Skeletal muscle cell (primary cell): ENCODE results near the gene CDKN1B.

Experiments used
- DNase-seq: peaks from one replicate; pipeline ENCODE4 v3.0.0-alpha.2; 2010; ENCODE audit warnings: low read depth
- H3K4me3 ChIP-seq: 2 replicates; pipeline ENCODE4 v1.5.1; 2011; ENCODE audit warnings: low read depth, mild to moderate bottlenecking, control low read depth, low read length, moderate library complexity

Gene CDKN1B

DNA sequence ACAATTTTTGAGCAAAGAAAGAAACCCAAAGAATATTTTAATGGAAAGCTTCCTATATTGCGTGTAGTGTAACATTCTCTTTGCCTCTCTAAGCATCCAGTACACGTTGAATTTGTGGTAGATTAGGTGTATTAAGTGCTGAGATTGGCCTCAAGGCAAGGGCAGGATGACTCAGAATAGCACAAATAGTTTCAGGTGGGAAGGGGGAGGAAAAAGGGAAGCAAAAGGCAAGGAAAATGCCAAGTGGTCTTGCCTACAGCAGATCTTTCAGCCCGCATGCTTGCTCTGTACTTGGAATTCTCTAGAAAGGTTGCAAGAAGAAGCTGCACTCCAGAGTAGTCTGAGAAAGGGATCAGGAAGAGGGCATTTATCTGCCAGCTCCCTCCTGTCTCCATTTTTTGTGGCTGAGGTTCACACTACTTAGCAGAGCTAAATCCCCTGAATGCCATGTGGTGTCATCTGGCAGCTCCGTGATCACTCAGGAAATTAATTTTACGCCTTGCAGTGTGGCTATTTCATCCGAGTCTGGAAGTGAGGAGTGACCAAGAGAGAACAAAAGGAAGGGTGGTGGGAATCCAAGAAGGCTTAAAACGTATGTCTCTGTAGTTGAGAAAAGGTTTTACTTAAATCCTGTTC is 28.5 kb downstream of the CDKN1B start:
- no peak for DNase-seq
- H3K4me3 ChIP-seq: no peak overlapping the region

DNA sequence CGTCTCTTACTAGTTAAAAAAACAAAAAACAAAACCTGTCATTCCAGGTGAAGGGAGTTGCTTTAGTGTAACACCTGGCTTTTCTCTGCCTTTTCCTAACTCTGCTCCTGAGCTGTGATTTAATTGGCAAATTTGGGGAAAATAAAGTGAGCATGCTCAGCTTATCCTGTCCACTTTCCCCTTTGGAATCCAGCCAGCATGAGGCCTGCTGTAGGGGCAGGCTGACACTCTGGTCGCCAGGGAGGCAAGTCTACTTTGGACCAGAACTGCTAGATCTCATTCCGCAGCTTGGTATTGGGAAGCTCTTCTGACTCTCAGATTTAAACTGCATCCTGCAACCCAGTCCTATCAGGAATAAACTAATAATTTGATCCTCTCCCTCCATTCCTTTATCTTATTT is 30.1 kb downstream of the CDKN1B start:
- DNase-seq: no peak

DNA sequence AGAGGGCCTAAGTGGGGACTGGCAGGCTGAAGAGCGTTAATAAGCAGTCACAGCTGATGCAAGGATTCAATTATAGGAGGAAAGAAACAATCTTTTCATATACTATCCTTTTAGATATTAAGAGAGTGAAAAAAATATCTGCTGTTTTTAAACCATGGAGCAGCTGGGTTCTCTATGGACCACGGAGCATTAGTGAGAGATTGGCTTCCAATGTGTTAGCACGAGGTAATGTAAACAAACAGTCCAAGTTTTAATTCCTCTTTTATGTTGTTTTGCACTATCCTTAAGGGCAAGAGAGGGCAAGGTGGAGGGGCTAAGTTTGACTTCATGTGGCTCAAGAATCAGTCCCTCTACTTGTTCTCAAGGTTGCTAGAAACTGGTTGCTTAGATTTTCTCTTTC is 30.9 kb downstream of the CDKN1B start:
- no peak for DNase-seq
- no peak overlapping the region for H3K4me3 ChIP-seq

More for the DNA sequence above, 30.1 kb downstream of the CDKN1B start:
- H3K4me3 ChIP-seq: no peak overlapping the region

DNA sequence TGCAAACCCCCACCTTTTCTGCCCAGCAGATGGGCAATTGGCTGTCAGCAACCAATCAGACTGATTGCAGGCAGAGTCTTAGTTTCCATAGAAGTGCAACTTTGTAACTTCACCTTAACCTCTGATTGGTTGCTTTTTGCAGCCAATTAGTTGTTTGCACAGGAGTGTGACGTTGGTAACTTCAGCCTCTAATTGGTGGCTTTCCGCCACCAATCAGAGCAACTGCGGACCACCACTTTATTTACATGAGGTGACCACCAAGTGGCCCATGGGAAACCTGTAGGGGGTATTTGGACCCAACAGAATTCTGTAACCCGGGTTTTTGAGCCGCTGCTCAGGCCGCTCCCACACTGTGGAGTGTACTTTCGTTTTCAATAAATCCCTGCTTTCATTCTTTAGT is 32.3 kb downstream of the CDKN1B start:
- H3K4me3 ChIP-seq: no peak overlapping the region
- DNase-seq: no peak

DNA sequence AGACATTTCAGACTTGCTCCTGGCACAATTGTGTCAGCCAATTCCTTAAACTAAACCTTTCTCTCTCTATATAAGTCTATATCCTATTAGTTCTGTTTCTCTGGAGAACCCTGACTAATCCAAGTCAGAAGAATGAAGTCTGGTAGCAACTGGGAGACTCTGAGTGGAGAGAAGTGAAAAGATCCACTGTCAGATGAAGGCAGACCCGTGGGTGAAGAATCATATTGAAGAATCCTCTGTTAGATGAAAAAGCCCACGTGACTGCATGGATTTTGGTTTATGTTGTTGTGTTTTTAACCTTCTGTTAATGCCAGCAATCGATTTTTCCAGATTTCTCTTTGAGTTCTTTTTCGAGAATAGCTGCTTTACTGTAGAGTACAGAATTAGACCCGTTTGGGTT is 38.8 kb downstream of the CDKN1B start:
- no peak for DNase-seq
- H3K4me3 ChIP-seq: no peak overlapping the region

DNA sequence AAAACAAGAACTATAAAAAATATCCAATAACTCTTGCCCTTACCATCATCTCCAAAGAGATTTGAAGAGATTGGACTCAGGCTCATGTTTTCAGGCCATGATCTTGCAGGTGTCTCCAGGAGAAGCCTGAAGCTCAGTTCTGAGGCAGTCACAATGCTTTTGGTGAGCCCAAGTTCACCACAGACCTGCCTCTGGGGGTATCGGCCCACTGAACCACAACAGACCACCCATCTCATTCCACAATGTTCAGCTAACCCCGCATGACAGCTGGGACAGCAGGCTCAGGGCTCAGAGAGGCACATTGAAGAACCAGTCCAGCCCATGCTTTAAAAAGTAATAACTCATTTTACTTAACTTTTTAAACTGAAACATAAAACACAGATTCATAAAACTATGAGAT is 40.0 kb downstream of the CDKN1B start:
- H3K4me3 ChIP-seq: no peak overlapping the region
- no peak for DNase-seq

DNA sequence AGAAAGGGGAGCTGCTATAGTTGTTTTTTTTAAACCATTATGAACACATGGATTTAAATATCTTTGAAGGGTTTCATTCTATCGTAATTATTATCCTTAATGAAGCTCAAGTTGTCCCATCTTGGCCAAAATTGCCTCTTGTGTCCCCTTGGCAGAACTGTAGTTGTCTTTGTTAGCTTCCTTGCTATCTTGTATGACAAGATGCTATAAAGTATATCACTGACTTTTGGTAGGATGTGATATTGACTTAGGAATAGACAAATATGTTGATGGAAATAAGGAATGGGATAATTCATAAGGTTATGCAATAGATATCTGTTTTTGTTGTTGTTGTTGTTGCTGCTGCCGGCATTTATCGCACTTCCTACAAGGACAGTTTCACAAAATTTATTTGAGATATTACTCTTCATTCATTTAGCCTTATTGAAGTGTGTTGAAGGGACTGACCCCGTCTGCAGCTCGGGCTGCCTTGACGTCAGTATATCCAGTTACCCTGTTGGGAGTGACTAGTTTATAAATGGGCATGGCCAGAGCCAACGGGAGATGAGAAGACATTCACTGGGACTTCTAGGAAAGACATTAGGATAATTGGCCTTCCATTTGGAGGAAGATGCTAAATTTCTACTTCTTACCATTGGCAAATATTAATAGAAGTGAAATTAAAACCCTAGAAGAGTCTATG is 42.2 kb downstream of the CDKN1B start:
- H3K4me3 ChIP-seq: no peak overlapping the region
- no peak for DNase-seq

DNA sequence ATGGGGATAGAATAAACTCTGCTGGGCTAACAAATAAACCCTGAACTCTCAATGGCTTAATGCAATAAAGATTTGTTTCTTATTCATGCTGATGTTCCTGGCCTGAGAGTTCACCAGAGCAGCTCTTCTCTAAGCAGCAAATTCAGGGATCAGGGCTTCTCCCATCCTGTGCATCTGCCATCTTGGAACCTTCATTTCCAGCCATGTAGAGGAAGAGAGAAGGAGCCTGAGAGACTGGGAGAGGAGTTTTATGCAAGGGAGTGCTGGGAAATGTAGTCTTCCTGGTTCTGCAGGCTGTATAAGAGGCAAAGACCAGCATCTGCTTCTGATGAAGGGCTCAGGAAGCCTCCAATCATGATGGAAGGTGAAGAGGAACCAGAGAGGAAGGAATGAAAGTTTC is 47.7 kb downstream of the CDKN1B start:
- H3K4me3 ChIP-seq: no peak overlapping the region
- DNase-seq: no peak

DNA sequence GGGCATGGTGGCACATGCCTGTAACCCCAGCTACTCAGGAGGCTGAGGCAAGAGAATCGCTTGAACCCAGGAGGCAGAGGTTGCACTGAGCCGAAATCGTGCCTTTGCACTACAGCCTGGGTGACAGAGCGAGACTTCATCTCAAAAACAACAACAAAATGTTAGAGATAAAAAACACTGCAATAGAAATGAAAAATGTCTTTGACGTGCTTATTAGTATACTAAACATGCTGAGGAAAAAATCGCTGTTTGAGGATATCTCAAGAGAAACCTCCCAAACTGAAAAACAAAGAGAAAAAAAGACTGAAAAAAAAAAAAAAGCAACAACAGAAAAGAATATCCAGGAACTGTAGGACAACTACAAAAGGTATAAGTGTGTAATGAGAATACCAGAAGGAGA is 53.1 kb downstream of the CDKN1B start:
- no peak overlapping the region for H3K4me3 ChIP-seq
- no peak for DNase-seq
